Smooth muscle cell (in vitro differentiated cells): ENCODE results near the gene BICRA. TPM values are rescaled to one million over a fixed set of nuclear protein-coding genes. Genes with fewer than 3 reads are reported as not detected.

Source experiments
- DNase-seq: peaks from one replicate; lab custom pipeline; 2025; ENCODE audit not compliant: unreplicated experiment; lab: John Stamatoyannopoulos, UW
- H2AFZ ChIP-seq: fragments of 200-600 bp; sonication (generic); 2 replicates; pipeline ENCODE4 v1.6.0; 2016; ENCODE audit warnings: antibody characterized with exemption, low read depth, mild to moderate bottlenecking
- H3F3A ChIP-seq: fragments of 200-600 bp; sonication (generic); 2 replicates; pipeline ENCODE4 v1.6.0; 2017; ENCODE audit warnings: antibody characterized with exemption, low read depth
- H3K27ac ChIP-seq: fragments of 200-600 bp; sonication (generic); 2 replicates; pipeline ENCODE4 v1.5.1; 2016; ENCODE audit warnings: low read depth, mild to moderate bottlenecking
- H3K27me3 ChIP-seq: fragments of 200-600 bp; sonication (generic); 2 replicates; pipeline ENCODE4 v1.6.1; 2016; ENCODE audit warnings: low read depth, mild to moderate bottlenecking
- H3K36me3 ChIP-seq: fragments of 200-600 bp; sonication (generic); 2 replicates; pipeline ENCODE4 v1.5.1; 2016; ENCODE audit warnings: low read depth
- H3K4me1 ChIP-seq: fragments of 200-600 bp; sonication (generic); 2 replicates; pipeline ENCODE4 v1.5.1; 2016; ENCODE audit warnings: low read depth
- H3K4me2 ChIP-seq: fragments of 200-600 bp; sonication (generic); 2 replicates; pipeline ENCODE4 v1.6.0; 2016; ENCODE audit warnings: mild to moderate bottlenecking
- H3K4me3 ChIP-seq: fragments of 200-600 bp; sonication (generic); 2 replicates; pipeline ENCODE4 v1.5.1; 2016; ENCODE audit warnings: mild to moderate bottlenecking
- H3K79me2 ChIP-seq: fragments of 200-600 bp; sonication (generic); 2 replicates; pipeline ENCODE4 v1.6.0; 2016; ENCODE audit warnings: low read depth, mild to moderate bottlenecking
- H3K9ac ChIP-seq: fragments of 200-600 bp; sonication (generic); 2 replicates; pipeline ENCODE4 v1.6.0; 2016; ENCODE audit warnings: low read depth
- H3K9me3 ChIP-seq: fragments of 200-600 bp; sonication (generic); replicated peaks from 2 replicates; pipeline ENCODE4 v1.5.1; 2016; ENCODE audit warnings: low read depth
- H4K20me1 ChIP-seq: fragments of 200-600 bp; sonication (generic); 2 replicates; pipeline ENCODE4 v1.6.0; 2016; ENCODE audit warnings: low read depth
- CTCF ChIP-seq: fragments of 200-600 bp; sonication (generic); IDR thresholded peaks from 2 replicates; pipeline ENCODE4 v1.5.1; 2017; ENCODE audit warnings: borderline replicate concordance, mild to moderate bottlenecking, antibody characterized with exemption; ENCODE audit not compliant: insufficient read depth, poor library complexity, severe bottlenecking
- WGBS: methylation state at CpG from one replicate; pipeline ENCODE4 v1.1.7; 2016; ENCODE audit warnings: low lambda C conversion rate; 5-methylcytosine and 5-hydroxymethylcytosine counted together
- polyA plus RNA-seq: library from polyadenylated mRNA; unstranded; fragments of >200 nt; fragmentation: Nextera tagmentation; extraction: Ambion mirVana; gene quantifications from 2 replicates; pipeline ENCODE4 v1.2.1, GENCODE V29; 2016
- total RNA-seq: library from RNA; depleted of rRNA; stranded (reverse); fragments of >200 nt; gene quantifications from 2 replicates; pipeline ENCODE4 v1.2.3, GENCODE V29; 2014

Gene BICRA
- total and polyA plus RNA-seq, 2 experiments from 2014 or later: 3.6 to 10.0 TPM

GRCh38 chr19:47700934-47701716 is 92.2 kb downstream of the BICRA start:
- DNase-seq: no peak
- no peak overlapping the region for H3K9ac ChIP-seq
- H3K9me3 ChIP-seq: no peaks in the 10 kb centered on the region
- no peaks in the 10 kb centered on the region for H3K4me1 ChIP-seq
- H3K79me2 ChIP-seq: no peaks in the 10 kb centered on the region
- no peak for TF ChIP-seq CTCF
- no peak overlapping the region for H3K4me3 ChIP-seq
- H3F3A ChIP-seq: no peaks in the 10 kb centered on the region
- H3K27me3 ChIP-seq: no peaks in the 10 kb centered on the region
- peaks cover 24% of the 10 kb centered on the region for H4K20me1 ChIP-seq
- WGBS: 97% methylated on average over 18 of the region's 43 CpGs
- no peak overlapping the region for H3K4me2 ChIP-seq
- H2AFZ ChIP-seq: no peak overlapping the region
- no peak overlapping the region for H3K27ac ChIP-seq
- no peaks in the 10 kb centered on the region for H3K36me3 ChIP-seq

GRCh38 chr19:47701717-47702552 is 93.0 kb downstream of the BICRA start:
- TF ChIP-seq CTCF: no peak
- 98% methylated on average over 49 of the region's 91 CpGs for WGBS
- Histone ChIP-seq H4K20me1 (peaks cover 24% of the 10 kb centered on the region), H3K27me3 (no peaks in the 10 kb centered on the region), H3K4me2 (no peak overlapping the region), H3F3A (no peaks in the 10 kb centered on the region), H3K27ac (no peak overlapping the region), H3K9ac (no peak overlapping the region), H3K79me2 (no peaks in the 10 kb centered on the region), H3K36me3 (no peaks in the 10 kb centered on the region), H2AFZ (no peak overlapping the region), H3K4me3 (no peak overlapping the region), H3K4me1 (no peaks in the 10 kb centered on the region), H3K9me3 (no peaks in the 10 kb centered on the region)
- DNase-seq: no peak

GRCh38 chr19:47702671-47703070 is 93.7 kb downstream of the BICRA start:
- no peak overlapping the region for H3K27ac ChIP-seq
- no peak overlapping the region for H3K4me3 ChIP-seq
- no peaks in the 10 kb centered on the region for H3K4me1 ChIP-seq
- H3K9ac ChIP-seq: no peak overlapping the region
- no peaks in the 10 kb centered on the region for H3K36me3 ChIP-seq
- no peak for TF ChIP-seq CTCF
- no peaks in the 10 kb centered on the region for H3K79me2 ChIP-seq
- H3F3A ChIP-seq: no peaks in the 10 kb centered on the region
- WGBS: 93% methylated on average over 18 of the region's 18 CpGs
- no peaks in the 10 kb centered on the region for H3K27me3 ChIP-seq
- DNase-seq: no peak
- H3K4me2 ChIP-seq: no peak overlapping the region
- H3K9me3 ChIP-seq: no peaks in the 10 kb centered on the region
- H2AFZ ChIP-seq: no peak overlapping the region
- peaks cover 24% of the 10 kb centered on the region for H4K20me1 ChIP-seq
